ENCODE data around the gene ANO3. TPM values are rescaled to one million over a fixed set of nuclear protein-coding genes. Genes with fewer than 3 reads are reported as not detected.

Gene ANO3
- total and polyA plus RNA-seq, 2 donors (not counting 3 experiments of a cell fraction or from before 2014, with no cell fraction given), result not detected

- TF ChIP-seq CTCF (IDR thresholded peaks at IDR 0.05; ENCODE audit: extremely low read depth in 1 of 2, insufficient read depth in 1 of 2, low read depth in 1 of 2, low read length in 2 of 2) (no peak), FOS (IDR thresholded peaks at IDR 0.05; ENCODE audit: borderline replicate concordance, insufficient read depth, low read length) (no peak), EZH2 (IDR thresholded peaks at IDR 0.05; ENCODE audit: borderline replicate concordance, low read depth, low read length, severe bottlenecking) (no peak), POLR2AphosphoS5 (IDR thresholded peaks at IDR 0.05; ENCODE audit: insufficient read depth, low read depth, low read length) (no peak), JUN (IDR thresholded peaks at IDR 0.05; ENCODE audit: borderline replicate concordance, insufficient read depth, insufficient read length, low read depth) (no peak), POLR2A (IDR thresholded peaks at IDR 0.05; ENCODE audit: low read depth, low read length) (no peak), MYC (IDR thresholded peaks at IDR 0.05; ENCODE audit: low read depth, low read length) (no peak), MAX (IDR thresholded peaks at IDR 0.05; ENCODE audit: insufficient read depth, insufficient read length) (no peak), GATA2 (IDR thresholded peaks at IDR 0.05; ENCODE audit: insufficient read depth, insufficient read length, low read depth, low read length) (no peak)
- no peak overlapping the region for H3K9ac ChIP-seq (replicated peaks; ENCODE audit: extremely low read depth, insufficient read depth, low read length)
- H3K9me3 ChIP-seq (replicated peaks; ENCODE audit: control insufficient read depth, insufficient read depth, low read length), result peaks cover 2% of the 10 kb centered on the region
- DNase-seq (ENCODE audit: low read depth, low spot score) (no peak), FAIRE-seq (no peak)
- no peaks in the 10 kb centered on the region for H3K36me3 ChIP-seq (ENCODE audit: control insufficient read depth in 2 of 2, extremely low read depth in 1 of 2, insufficient read depth in 2 of 2, low read length in 2 of 2)
- dilution Hi-C loops (cut with MboI; ENCODE audit: extremely low pct_ligation_motif_present, low sequenced_read_pairs) (no loop called here), intact Hi-C loops (cut with micrococcal nuclease) (no loop called here)
- H3K9me1 ChIP-seq (replicated peaks; ENCODE audit: control insufficient read depth, extremely low read depth, insufficient read depth, low read length), result no peaks in the 10 kb centered on the region
- no TSS peak for BruUV-seq (replicated peaks)
- CTCF ChIA-PET, result no interaction called here
- H3K27ac ChIP-seq (ENCODE audit: insufficient read depth, low read depth, low read length), result no peak overlapping the region
- no peaks in the 10 kb centered on the region for H3K27me3 ChIP-seq (ENCODE audit: control insufficient read depth in 2 of 2, insufficient read depth in 2 of 2, low read length in 2 of 2)
- POLR2A ChIA-PET, result no interaction called here
- H3K4me3 ChIP-seq (replicated peaks in 1 of 3; ENCODE audit: insufficient read depth in 1 of 3, low read depth in 1 of 3, low read length in 3 of 3), result no peak overlapping the region
- no peaks in the 10 kb centered on the region for H4K20me1 ChIP-seq (replicated peaks; ENCODE audit: control insufficient read depth, extremely low read depth, insufficient read depth, low read length)
- no peaks in the 10 kb centered on the region for H3K4me1 ChIP-seq (ENCODE audit: control insufficient read depth, extremely low read depth, insufficient read depth, low read length)
- no peaks in the 10 kb centered on the region for H3K79me2 ChIP-seq (ENCODE audit: control insufficient read depth, insufficient read depth, low read length)
- no peak overlapping the region for H2AFZ ChIP-seq (ENCODE audit: low read depth, low read length)
- H3K4me2 ChIP-seq (ENCODE audit: insufficient read depth, low read length), result no peak overlapping the region
These were observed 252.9 kb downstream of the ANO3 start for GRCh38 chr11:26584818-26585217.

Measured in endothelial cell of umbilical vein (primary cell).